SH-SY5Y (cell line): ENCODE results near the gene FBXW7.

Experiments used
- GATA2 ChIP-seq: IDR thresholded peaks from 2 replicates; pipeline ENCODE4 v1.6.1; 2011; ENCODE audit warnings: mild to moderate bottlenecking, low read depth, low read length
- GATA3 ChIP-seq: IDR thresholded peaks from 2 replicates; pipeline ENCODE4 v1.6.1; 2011; ENCODE audit warnings: low read depth, mild to moderate bottlenecking, low read length, moderate library complexity

GRCh38 chr4:152430507-152430906 is 105.4 kb downstream of the FBXW7 start:
- TF ChIP-seq GATA2 (no peak), GATA3 (no peak)
